Mesendoderm (in vitro differentiated cells): ENCODE data around the gene HDAC4.

ENCODE experiments used
- DNase-seq: peaks from one replicate; pipeline ENCODE4 v3.0.0; 2013
- H2AK5ac ChIP-seq: 2 replicates; pipeline ENCODE4 v1.6.1; 2013; ENCODE audit warnings: low read length, inconsistent platforms
- H2BK120ac ChIP-seq: 2 replicates; pipeline ENCODE4 v1.6.1; 2013; ENCODE audit warnings: low read depth, mild to moderate bottlenecking, low read length, moderate library complexity, mixed read lengths
- H2BK15ac ChIP-seq: replicated peaks from 2 replicates; pipeline ENCODE4 v1.6.1; 2013; ENCODE audit warnings: low read depth, mild to moderate bottlenecking, moderate library complexity
- H2BK5ac ChIP-seq: 2 replicates; pipeline ENCODE4 v1.6.1; 2013; ENCODE audit warnings: low read length, inconsistent platforms
- H3K18ac ChIP-seq: 2 replicates; pipeline ENCODE4 v1.6.1; 2013; ENCODE audit warnings: mild to moderate bottlenecking, low read length, mixed read lengths
- H3K23ac ChIP-seq: one replicate; pipeline ENCODE4 v1.6.1; 2013; ENCODE audit warnings: low read length
- H3K27ac ChIP-seq: 2 replicates; pipeline ENCODE4 v1.5.1; 2013; ENCODE audit warnings: low read depth, mild to moderate bottlenecking, inconsistent platforms, low read length, moderate library complexity
- H3K27me3 ChIP-seq: 2 replicates; pipeline ENCODE4 v1.6.1; 2013; ENCODE audit warnings: low read length, control low read depth, mild to moderate bottlenecking, inconsistent platforms; ENCODE audit not compliant: insufficient read depth, poor library complexity
- H3K36me3 ChIP-seq: 2 replicates; pipeline ENCODE4 v1.6.1; 2013; ENCODE audit warnings: low read length, inconsistent platforms; ENCODE audit not compliant: control insufficient read depth, insufficient read depth
- H3K4ac ChIP-seq: one replicate; pipeline ENCODE4 v1.6.1; 2013; ENCODE audit warnings: low read depth, mild to moderate bottlenecking, low read length, moderate library complexity
- H3K4me1 ChIP-seq: 2 replicates; pipeline ENCODE4 v1.6.1; 2013; ENCODE audit warnings: low read depth, low read length, inconsistent platforms; ENCODE audit not compliant: control insufficient read depth
- H3K4me2 ChIP-seq: 2 replicates; pipeline ENCODE4 v1.6.1; 2013; ENCODE audit warnings: low read length
- H3K4me3 ChIP-seq: 2 replicates; pipeline ENCODE4 v1.5.1; 2013; ENCODE audit warnings: mild to moderate bottlenecking, low read length
- H3K56ac ChIP-seq: one replicate; pipeline ENCODE4 v1.6.1; 2013; ENCODE audit warnings: low read length
- H3K79me1 ChIP-seq: 2 replicates; pipeline ENCODE4 v1.6.1; 2013; ENCODE audit warnings: low read length, inconsistent platforms
- H3K79me2 ChIP-seq: 2 replicates; pipeline ENCODE4 v1.6.1; 2013; ENCODE audit warnings: mild to moderate bottlenecking, low read length; ENCODE audit not compliant: control insufficient read depth, insufficient read depth
- H3K9ac ChIP-seq: 2 replicates; pipeline ENCODE4 v1.6.1; 2013; ENCODE audit warnings: low read length, inconsistent platforms
- H4K5ac ChIP-seq: one replicate; pipeline ENCODE4 v1.6.1; 2013; ENCODE audit warnings: low read length
- H4K8ac ChIP-seq: one replicate; pipeline ENCODE4 v1.6.1; 2013; ENCODE audit warnings: low read depth, mild to moderate bottlenecking, control low read depth, low read length, moderate library complexity
- WGBS: extraction: QIAGEN DNeasy Blood & Tissue Kit; methylation state at CpG from one replicate; pipeline ENCODE4 v1.1.7; 2013; ENCODE audit warnings: low lambda C conversion rate, missing lambda C conversion rate; ENCODE audit not compliant: insufficient coverage; ENCODE audit errors: extremely low coverage; 5-methylcytosine and 5-hydroxymethylcytosine counted together

The HDAC4 gene

GRCh38 chr2:239399433-239399920 lies 1.3 kb downstream of the HDAC4 start:
- Histone ChIP-seq H4K8ac (no peak overlapping the region), H3K79me1 (peaks cover 15% of the 10 kb centered on the region), H3K4me2 (peak overlapping the region; percentile 80), H3K79me2 (peaks cover 42% of the 10 kb centered on the region), H3K9ac (peak overlapping the region; percentile 77), H2BK15ac (no peak overlapping the region), H2BK120ac (no peak overlapping the region), H3K18ac (no peak overlapping the region), H3K27ac (no peak overlapping the region), H3K36me3 (no peaks in the 10 kb centered on the region), H4K5ac (no peak overlapping the region), H3K56ac (peak overlapping the region; percentile 64), H3K27me3 (no peaks in the 10 kb centered on the region), H3K4ac (no peak overlapping the region), H2BK5ac (no peak overlapping the region), H3K4me1 (no peaks in the 10 kb centered on the region), H2AK5ac (no peak overlapping the region), H3K23ac (no peak overlapping the region), H3K4me3 (peak overlapping the region; percentile 64)
- peak; percentile 22 for DNase-seq
- no CpG with 5 or more reads among the region's 8 CpGs for WGBS

DNA sequence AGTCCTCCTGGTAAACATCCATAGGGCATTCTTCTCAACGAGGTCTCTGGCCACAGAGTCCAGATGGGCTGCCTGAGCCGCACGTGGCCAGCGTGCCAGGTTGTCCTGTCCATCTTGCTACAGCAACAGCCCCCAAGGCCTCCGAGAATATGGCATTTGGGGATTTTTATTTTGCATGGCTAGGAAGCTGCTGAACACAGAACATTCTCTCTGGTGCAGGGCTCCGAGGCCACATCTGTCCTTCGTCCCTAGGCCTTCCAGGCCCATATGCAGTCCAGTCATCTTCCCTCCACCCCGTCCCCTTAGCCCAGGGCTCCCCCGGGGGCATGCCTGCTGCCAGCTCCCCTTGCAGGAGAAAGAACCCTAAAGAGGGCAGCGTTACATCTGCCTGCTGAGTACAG lies 2.3 kb downstream of the HDAC4 start:
- Histone ChIP-seq H3K23ac (no peak overlapping the region), H3K18ac (no peak overlapping the region), H3K4me1 (no peaks in the 10 kb centered on the region), H4K5ac (no peak overlapping the region), H3K56ac (no peak overlapping the region), H4K8ac (no peak overlapping the region), H2BK5ac (no peak overlapping the region), H3K4me3 (no peak overlapping the region), H2AK5ac (no peak overlapping the region), H3K79me2 (peaks cover 47% of the 10 kb centered on the region), H3K4ac (no peak overlapping the region), H2BK15ac (no peak overlapping the region), H3K9ac (no peak overlapping the region), H3K79me1 (peaks cover 17% of the 10 kb centered on the region), H3K4me2 (no peak overlapping the region), H3K27ac (no peak overlapping the region), H3K36me3 (no peaks in the 10 kb centered on the region), H2BK120ac (no peak overlapping the region), H3K27me3 (no peaks in the 10 kb centered on the region)
- no CpG with 5 or more reads among the region's 10 CpGs for WGBS
- DNase-seq: no peak

- Histone ChIP-seq H3K79me2 (peaks cover 51% of the 10 kb centered on the region), H3K56ac (no peak overlapping the region), H3K4ac (no peak overlapping the region), H2BK5ac (no peak overlapping the region), H3K9ac (no peak overlapping the region), H2BK120ac (no peak overlapping the region), H3K79me1 (peaks cover 19% of the 10 kb centered on the region), H2AK5ac (no peak overlapping the region), H2BK15ac (no peak overlapping the region), H4K5ac (no peak overlapping the region), H3K4me3 (no peak overlapping the region), H3K4me1 (no peaks in the 10 kb centered on the region), H3K27ac (no peak overlapping the region), H3K18ac (no peak overlapping the region), H3K4me2 (no peak overlapping the region), H4K8ac (no peak overlapping the region), H3K36me3 (no peaks in the 10 kb centered on the region), H3K23ac (no peak overlapping the region), H3K27me3 (no peaks in the 10 kb centered on the region)
- WGBS: no CpG with 5 or more reads among the region's 16 CpGs
- DNase-seq: no peak
Measured at GRCh38 chr2:239397931-239398471, 2.8 kb downstream of the HDAC4 start.

DNA sequence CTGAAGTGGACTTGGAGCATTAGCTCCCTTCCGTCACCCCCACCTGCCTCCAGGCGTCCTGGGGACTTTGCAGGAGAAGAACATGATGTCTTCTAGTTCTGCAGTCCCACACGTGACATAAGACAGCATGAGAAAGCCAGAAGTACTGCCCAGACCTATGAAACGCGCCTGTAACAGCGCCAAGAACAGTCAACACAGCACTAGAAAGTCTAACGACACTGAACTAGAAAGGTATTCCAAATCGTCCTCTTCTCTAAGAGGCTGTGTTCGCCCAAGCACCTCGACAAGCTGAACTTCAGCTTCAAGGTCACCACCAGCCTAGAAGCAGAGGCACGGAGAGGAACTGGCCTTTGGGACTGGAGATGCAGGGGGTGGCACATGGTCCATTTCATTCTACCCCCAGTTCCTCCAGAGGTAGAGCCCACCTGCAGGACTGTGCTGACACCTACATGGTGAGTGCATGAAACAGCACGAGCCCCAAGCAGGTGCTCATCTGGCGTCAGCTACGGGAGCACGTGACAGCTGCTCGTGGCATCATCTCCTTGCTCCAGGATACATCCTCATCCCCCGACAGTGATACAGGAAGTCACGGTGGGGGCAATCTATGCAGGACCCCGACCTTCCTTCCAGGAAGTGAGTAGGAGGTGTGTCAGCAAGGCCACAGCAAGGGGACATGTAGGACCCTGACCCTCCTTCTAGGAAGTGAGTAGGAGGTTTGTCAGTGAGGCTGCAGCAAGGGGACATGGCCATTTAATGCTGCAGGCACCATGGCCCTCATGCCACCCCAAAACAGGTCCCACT lies 3.7 kb downstream of the HDAC4 start:
- no peak overlapping the region for H3K23ac ChIP-seq
- no peak overlapping the region for H2AK5ac ChIP-seq
- H3K4me3 ChIP-seq: no peak overlapping the region
- no peak overlapping the region for H3K4ac ChIP-seq
- H3K4me1 ChIP-seq: no peaks in the 10 kb centered on the region
- H4K8ac ChIP-seq: no peak overlapping the region
- H2BK5ac ChIP-seq: no peak overlapping the region
- no peak overlapping the region for H2BK120ac ChIP-seq
- no CpG with 5 or more reads among the region's 19 CpGs for WGBS
- H4K5ac ChIP-seq: no peak overlapping the region
- no peak overlapping the region for H2BK15ac ChIP-seq
- H3K27me3 ChIP-seq: no peaks in the 10 kb centered on the region
- H3K18ac ChIP-seq: no peak overlapping the region
- H3K36me3 ChIP-seq: no peaks in the 10 kb centered on the region
- peak overlapping the region; percentile 34 for H3K56ac ChIP-seq
- H3K27ac ChIP-seq: no peak overlapping the region
- H3K9ac ChIP-seq: no peak overlapping the region
- peak; percentile 43 for DNase-seq
- H3K79me2 ChIP-seq: peaks cover 58% of the 10 kb centered on the region
- H3K79me1 ChIP-seq: peaks cover 20% of the 10 kb centered on the region
- H3K4me2 ChIP-seq: no peak overlapping the region

DNA sequence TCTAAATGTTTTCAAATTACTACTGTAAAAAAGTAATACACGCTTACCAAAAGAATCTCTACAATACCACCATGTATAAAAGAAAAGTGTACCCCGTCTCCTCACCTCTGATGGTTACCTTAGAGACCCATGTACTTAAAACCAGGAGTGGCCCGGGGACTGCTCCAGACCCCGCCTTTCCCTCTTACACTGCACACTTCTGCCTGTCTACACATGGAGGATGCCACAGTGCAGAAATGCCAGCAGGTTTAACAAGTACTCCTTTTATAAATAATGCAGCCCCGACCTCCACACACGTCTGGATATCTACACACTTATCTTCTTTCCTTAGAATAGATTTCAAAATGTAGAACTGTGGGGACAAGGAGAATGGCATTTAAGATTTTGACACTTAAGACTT lies 5.3 kb downstream of the HDAC4 start:
- Histone ChIP-seq H2BK120ac (no peak overlapping the region), H3K27ac (no peak overlapping the region), H3K9ac (no peak overlapping the region), H3K4me3 (no peak overlapping the region), H2BK15ac (no peak overlapping the region), H4K8ac (no peak overlapping the region), H3K79me2 (peaks cover 72% of the 10 kb centered on the region), H2AK5ac (no peak overlapping the region), H3K79me1 (peaks cover 31% of the 10 kb centered on the region), H3K4me2 (no peak overlapping the region), H3K23ac (no peak overlapping the region), H3K27me3 (no peaks in the 10 kb centered on the region), H4K5ac (no peak overlapping the region), H2BK5ac (no peak overlapping the region), H3K4ac (no peak overlapping the region), H3K4me1 (no peaks in the 10 kb centered on the region), H3K56ac (no peak overlapping the region), H3K36me3 (no peaks in the 10 kb centered on the region), H3K18ac (no peak overlapping the region)
- DNase-seq: no peak
- WGBS: no CpG with 5 or more reads among the region's 6 CpGs
